Measurements from ENCODE around the gene CDKN2D.

DNA sequence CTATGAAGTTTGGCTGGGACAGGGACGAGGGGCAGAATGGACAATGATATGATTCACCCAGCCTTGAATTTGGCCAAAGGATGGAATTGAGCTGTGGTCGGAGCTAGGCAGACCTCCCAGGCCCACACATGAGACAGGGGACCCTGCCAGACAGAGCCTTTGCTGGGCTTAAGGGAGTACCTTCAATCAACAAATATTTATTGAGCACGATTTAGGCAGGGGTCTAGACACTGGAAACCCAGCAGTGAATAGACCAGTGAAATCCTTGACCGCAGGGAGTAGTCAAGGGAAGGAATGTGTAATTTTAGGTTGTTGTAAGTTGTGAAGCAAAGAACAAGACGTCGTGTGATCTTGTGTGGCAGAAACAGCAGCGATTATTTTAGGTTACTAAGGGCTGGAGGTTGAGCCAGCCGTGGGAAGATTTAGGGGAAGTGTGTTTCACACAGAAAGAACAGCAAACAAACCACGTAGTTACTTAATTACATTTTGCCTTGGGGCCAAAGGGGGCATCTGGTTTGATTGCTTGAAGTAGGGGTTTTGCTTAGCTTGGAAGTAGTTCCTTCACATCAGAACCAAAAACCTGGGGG, 35.2 kb upstream of the CDKN2D start:
- TF ChIP-seq POLR2AphosphoS5 (IDR thresholded peaks at IDR 0.05; ENCODE audit: borderline replicate concordance, low read depth, low read length) (no peak), EZH2 (IDR thresholded peaks at IDR 0.05) (no peak), FOXP2 (optimal IDR thresholded peaks at IDR 0.05; ENCODE audit: control extremely low read depth, extremely low read length, insufficient read depth) (no peak)
